ENCODE measurements around the gene CPA2. TPM values are rescaled to one million over a fixed set of nuclear protein-coding genes. Genes with fewer than 3 reads are reported as not detected.

The CPA2 gene
- total RNA-seq, 1 donor = not detected

GRCh38 chr7:130294314-130294713, 27.7 kb downstream of the CPA2 start:
- H2AFZ ChIP-seq (ENCODE audit: low read length) = no peak overlapping the region
- no peak overlapping the region for H3K27ac ChIP-seq (ENCODE audit: low read depth, low read length)
- DNase-seq (ENCODE audit: insufficient read length, low spot score, missing footprints) = no peak
- no peaks in the 10 kb centered on the region for H3K79me2 ChIP-seq (ENCODE audit: insufficient read depth, low read length)
- H3K4me1 ChIP-seq (ENCODE audit: insufficient read depth, low read length) = peaks cover 31% of the 10 kb centered on the region
- no peaks in the 10 kb centered on the region for H4K20me1 ChIP-seq (ENCODE audit: insufficient read depth, low read length)
- no peaks in the 10 kb centered on the region for H3K27me3 ChIP-seq (ENCODE audit: insufficient read depth, low read length)
- H3K9me3 ChIP-seq (ENCODE audit: low read depth, low read length) = no peaks in the 10 kb centered on the region
- TF ChIP-seq CTCF (IDR thresholded peaks at IDR 0.05; ENCODE audit: extremely low read depth, low read depth, low read length) = no peak
- H3K4me2 ChIP-seq (ENCODE audit: insufficient read depth, low read length) = no peak overlapping the region
- H3K36me3 ChIP-seq (ENCODE audit: insufficient read depth, low read length) = no peaks in the 10 kb centered on the region
- H3K4me3 ChIP-seq (ENCODE audit: insufficient read depth, low read length) = no peak overlapping the region

- Histone ChIP-seq H3K4me3 (ENCODE audit: insufficient read depth, low read length) (no peak overlapping the region), H2AFZ (ENCODE audit: low read length) (no peak overlapping the region), H3K4me2 (ENCODE audit: insufficient read depth, low read length) (no peak overlapping the region), H3K4me1 (ENCODE audit: insufficient read depth, low read length) (peaks cover 23% of the 10 kb centered on the region), H3K36me3 (ENCODE audit: insufficient read depth, low read length) (peaks cover 10% of the 10 kb centered on the region), H3K79me2 (ENCODE audit: insufficient read depth, low read length) (no peaks in the 10 kb centered on the region), H3K27ac (ENCODE audit: low read depth, low read length) (no peak overlapping the region), H3K9me3 (ENCODE audit: low read depth, low read length) (no peaks in the 10 kb centered on the region), H4K20me1 (ENCODE audit: insufficient read depth, low read length) (no peaks in the 10 kb centered on the region), H3K27me3 (ENCODE audit: insufficient read depth, low read length) (no peaks in the 10 kb centered on the region)
- no peak for DNase-seq (ENCODE audit: insufficient read length, low spot score, missing footprints)
- TF ChIP-seq CTCF (IDR thresholded peaks at IDR 0.05; ENCODE audit: extremely low read depth, low read depth, low read length) = no peak
These were observed 29.7 kb downstream of the CPA2 start for GRCh38 chr7:130296221-130296951.

- H3K4me2 ChIP-seq (ENCODE audit: insufficient read depth, low read length) = no peak overlapping the region
- H3K36me3 ChIP-seq (ENCODE audit: insufficient read depth, low read length) = peaks cover 15% of the 10 kb centered on the region
- no peak overlapping the region for H3K4me3 ChIP-seq (ENCODE audit: insufficient read depth, low read length)
- no peaks in the 10 kb centered on the region for H4K20me1 ChIP-seq (ENCODE audit: insufficient read depth, low read length)
- H3K4me1 ChIP-seq (ENCODE audit: insufficient read depth, low read length) = peaks cover 13% of the 10 kb centered on the region
- no peak for TF ChIP-seq CTCF (IDR thresholded peaks at IDR 0.05; ENCODE audit: extremely low read depth, low read depth, low read length)
- H2AFZ ChIP-seq (ENCODE audit: low read length) = no peak overlapping the region
- H3K9me3 ChIP-seq (ENCODE audit: low read depth, low read length) = no peaks in the 10 kb centered on the region
- H3K27me3 ChIP-seq (ENCODE audit: insufficient read depth, low read length) = no peaks in the 10 kb centered on the region
- no peaks in the 10 kb centered on the region for H3K79me2 ChIP-seq (ENCODE audit: insufficient read depth, low read length)
- DNase-seq (ENCODE audit: insufficient read length, low spot score, missing footprints) = no peak
- H3K27ac ChIP-seq (ENCODE audit: low read depth, low read length) = no peak overlapping the region
These were observed 31.2 kb downstream of the CPA2 start for GRCh38 chr7:130297628-130298543.
